ENCODE results near the gene MANSC1. TPM values are rescaled to one million over a fixed set of nuclear protein-coding genes. Genes with fewer than 3 reads are reported as not detected.
A peak's percentile ranks its signal among the peaks of the same experiment; 100 is the strongest.

Gene MANSC1
- total and polyA plus RNA-seq, 12 donors = 4.7 to 13.3 (median 10.3) TPM

DNA sequence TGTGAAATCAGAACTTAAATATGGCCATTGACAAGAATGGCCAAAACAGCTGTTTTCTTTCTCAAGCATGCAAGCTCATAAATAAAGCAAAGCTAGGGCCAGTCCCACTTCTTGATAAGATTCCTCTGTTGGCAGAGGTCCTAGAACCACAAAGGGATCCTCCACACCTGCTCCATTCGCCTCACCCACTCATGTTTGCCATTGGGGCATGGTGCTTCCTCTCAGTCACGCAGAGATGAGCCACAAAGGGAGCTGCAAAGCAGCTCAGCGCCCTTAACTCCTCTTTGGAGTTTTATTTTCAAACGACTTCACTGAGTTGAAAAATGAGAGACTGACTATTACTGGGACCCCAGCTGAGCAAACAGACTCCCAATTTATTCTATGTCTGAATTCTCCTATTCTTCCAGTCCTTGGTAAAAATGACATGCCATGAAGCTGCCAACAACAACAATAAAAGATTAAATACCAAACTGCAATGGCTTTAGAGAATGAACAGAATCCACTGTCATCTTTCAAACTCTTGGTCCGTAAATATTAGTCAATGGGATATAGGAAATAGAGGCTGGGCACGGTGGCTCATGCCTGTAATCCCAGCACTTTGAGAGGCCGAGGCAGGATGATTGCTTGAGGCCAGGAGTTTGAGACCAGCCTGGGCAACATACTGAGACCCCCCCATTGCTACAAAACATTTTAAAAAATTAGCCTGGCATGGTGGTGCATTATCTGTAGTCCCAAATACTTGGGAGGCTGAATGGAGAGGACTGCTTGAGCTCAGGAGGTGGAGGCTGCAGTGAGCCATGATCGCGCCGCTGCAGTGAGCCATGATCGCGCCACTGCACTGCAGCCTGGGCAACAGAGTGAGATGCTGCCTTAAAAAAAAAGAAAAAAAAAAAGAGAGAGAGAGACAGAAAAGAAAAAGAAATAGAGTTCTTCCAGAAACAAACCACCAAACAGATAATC, 16.4 kb downstream of the MANSC1 start:
- Histone ChIP-seq H3K36me3 (peaks cover 0 to 26% (median 0%) of the 10 kb centered on the region in 9 donors), H3K4me1 (peaks cover 0 to 26% (median 15%) of the 10 kb centered on the region in 9 donors), H3K9me3 (no peaks in the 10 kb centered on the region), H3K27ac (peak overlapping the region in 3 of 10 donors; percentile 19 to 45 (median 29)), H3K4me3 (no peak overlapping the region), H3K27me3 (no peaks in the 10 kb centered on the region)
- intact Hi-C loops (cut with DNase I) = loop anchor here in 8 of 10 donors (2.0 to 10.0 kb wide), 6 partner anchors 66 to 749 kb away; partner anchors contain the start of gene LRP6 (in 1 of the 8)
- 65 to 73% methylated on average over 12 of the region's 12 CpGs for WGBS, 2 donors
- no peak for DNase-seq
- ATAC-seq = peak in 2 of 8 donors; percentile 36 to 41
- TF ChIP-seq, protein P1, sequence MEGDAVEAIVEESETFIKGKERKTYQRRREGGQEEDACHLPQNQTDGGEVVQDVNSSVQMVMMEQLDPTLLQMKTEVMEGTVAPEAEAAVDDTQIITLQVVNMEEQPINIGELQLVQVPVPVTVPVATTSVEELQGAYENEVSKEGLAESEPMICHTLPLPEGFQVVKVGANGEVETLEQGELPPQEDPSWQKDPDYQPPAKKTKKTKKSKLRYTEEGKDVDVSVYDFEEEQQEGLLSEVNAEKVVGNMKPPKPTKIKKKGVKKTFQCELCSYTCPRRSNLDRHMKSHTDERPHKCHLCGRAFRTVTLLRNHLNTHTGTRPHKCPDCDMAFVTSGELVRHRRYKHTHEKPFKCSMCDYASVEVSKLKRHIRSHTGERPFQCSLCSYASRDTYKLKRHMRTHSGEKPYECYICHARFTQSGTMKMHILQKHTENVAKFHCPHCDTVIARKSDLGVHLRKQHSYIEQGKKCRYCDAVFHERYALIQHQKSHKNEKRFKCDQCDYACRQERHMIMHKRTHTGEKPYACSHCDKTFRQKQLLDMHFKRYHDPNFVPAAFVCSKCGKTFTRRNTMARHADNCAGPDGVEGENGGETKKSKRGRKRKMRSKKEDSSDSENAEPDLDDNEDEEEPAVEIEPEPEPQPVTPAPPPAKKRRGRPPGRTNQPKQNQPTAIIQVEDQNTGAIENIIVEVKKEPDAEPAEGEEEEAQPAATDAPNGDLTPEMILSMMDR (IDR thresholded peaks at IDR 0.05) = no peak

DNA sequence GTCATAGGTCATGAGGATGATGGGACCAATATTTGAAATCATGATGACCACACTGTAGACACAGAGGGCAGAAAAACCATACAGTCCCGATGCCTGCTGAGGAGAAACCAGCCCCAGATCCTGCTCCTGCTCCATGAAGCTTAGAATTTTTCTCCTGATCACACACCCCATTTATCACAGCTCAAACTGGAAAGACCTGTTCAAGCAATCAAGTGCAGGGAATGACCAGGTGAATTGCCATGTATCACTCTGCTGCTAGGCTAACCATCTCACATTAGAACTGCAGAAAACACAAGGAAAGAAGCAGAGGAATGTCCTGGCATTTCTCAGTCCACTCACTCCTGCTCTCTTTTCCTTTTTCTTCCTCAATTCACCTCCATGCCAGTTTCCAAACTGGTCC, 18.1 kb downstream of the MANSC1 start:
- no peak for ATAC-seq
- WGBS, 2 donors = 83 to 97% methylated on average over 1 of the region's 1 CpG
- H3K4me3 ChIP-seq = no peak overlapping the region
- H3K4me1 ChIP-seq = peaks cover 0 to 35% (median 23%) of the 10 kb centered on the region in 9 donors
- no peaks in the 10 kb centered on the region for H3K27me3 ChIP-seq
- no peak for DNase-seq
- H3K9me3 ChIP-seq = no peaks in the 10 kb centered on the region
- no peak overlapping the region for H3K27ac ChIP-seq
- TF ChIP-seq, protein P1 (IDR thresholded peaks at IDR 0.05) = no peak
- H3K36me3 ChIP-seq = peaks cover 0 to 20% (median 0%) of the 10 kb centered on the region in 9 donors
- intact Hi-C loops (cut with DNase I) = loop anchor here in 6 of 10 donors (2.0 to 10.0 kb wide), 5 partner anchors 65 to 747 kb away; partner anchors contain the start of gene LRP6 (in 1 of the 6)

DNA sequence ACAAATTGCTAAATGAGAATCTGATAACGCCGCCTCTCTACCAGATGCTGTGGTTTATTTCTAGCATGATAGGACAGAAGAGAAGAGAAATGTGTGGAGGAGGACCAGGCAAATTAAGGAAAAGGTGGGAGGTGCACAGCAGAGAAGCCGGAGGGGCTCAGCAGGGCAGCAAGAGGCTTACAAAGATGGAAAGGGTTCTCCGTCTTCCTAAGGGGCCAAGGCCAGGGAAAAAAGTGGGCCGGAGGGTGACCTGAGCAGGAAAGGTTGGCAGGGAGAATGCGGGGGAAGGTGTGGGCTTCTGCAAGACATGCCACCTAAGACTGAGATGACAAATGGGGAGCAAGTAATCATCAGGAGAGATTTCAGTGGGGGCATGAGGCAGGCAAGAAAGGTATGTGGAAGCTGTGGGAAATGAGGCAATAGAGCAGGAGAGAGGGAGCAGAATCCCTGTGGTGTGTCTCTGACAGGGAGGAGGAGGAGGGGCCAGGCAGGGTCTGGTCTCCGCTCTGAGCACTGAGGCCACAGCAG, 18.7 kb downstream of the MANSC1 start:
- Histone ChIP-seq H3K9me3 (no peaks in the 10 kb centered on the region), H3K4me1 (peaks cover 0 to 35% (median 23%) of the 10 kb centered on the region in 9 donors), H3K4me3 (no peak overlapping the region), H3K36me3 (peaks cover 0 to 19% (median 0%) of the 10 kb centered on the region in 9 donors), H3K27me3 (no peaks in the 10 kb centered on the region), H3K27ac (peak overlapping the region in 1 of 10 donors; percentile 23)
- 81 to 93% methylated on average over 7 of the region's 7 CpGs for WGBS, 2 donors
- ATAC-seq = no peak
- TF ChIP-seq, protein P1 (IDR thresholded peaks at IDR 0.05) = no peak
- intact Hi-C loops (cut with DNase I) = loop anchor here in 5 of 10 donors (5.0 to 10.0 kb wide), 4 partner anchors 64 to 747 kb away; partner anchors contain the start of gene LRP6 (in 1 of the 5)
- no peak for DNase-seq

DNA sequence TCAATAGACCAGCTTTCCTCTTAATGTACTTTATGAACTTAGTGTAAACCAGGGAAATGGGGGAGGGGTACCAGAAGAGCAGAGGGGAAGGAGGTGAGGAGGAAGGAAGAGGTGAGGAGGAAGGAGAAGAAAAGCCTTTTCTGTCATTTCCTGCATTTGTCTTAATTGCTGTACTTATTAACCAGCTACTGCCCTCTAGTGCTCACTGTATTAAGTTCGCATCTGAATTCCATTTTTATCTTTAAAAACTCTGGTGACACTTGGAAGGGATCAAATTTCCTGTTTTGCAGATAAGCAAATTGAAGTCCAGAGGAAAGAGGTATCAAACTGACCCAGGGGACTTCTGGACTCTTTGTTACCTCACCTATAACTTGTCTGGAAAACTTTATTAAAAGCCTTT, 22.2 kb downstream of the MANSC1 start:
- peak in 1 of 2 donors; percentile 34 for DNase-seq
- no peaks in the 10 kb centered on the region for H3K27me3 ChIP-seq
- H3K36me3 ChIP-seq = peaks cover 0 to 13% (median 0%) of the 10 kb centered on the region in 9 donors
- peaks cover 0 to 16% (median 5%) of the 10 kb centered on the region in 9 donors for H3K4me1 ChIP-seq
- no peaks in the 10 kb centered on the region for H3K9me3 ChIP-seq
- intact Hi-C loops (cut with DNase I) = loop anchor here in 6 of 10 donors (2.0 to 5.0 kb wide), 5 partner anchors 61 to 746 kb away; partner anchors contain the start of gene LRP6 (in 1 of the 6)
- H3K4me3 ChIP-seq = no peak overlapping the region
- WGBS, 2 donors = 4 to 5% methylated on average over 1 of the region's 1 CpG
- H3K27ac ChIP-seq = peak overlapping the region in 4 of 10 donors; percentile 40 to 49 (median 48)
- TF ChIP-seq, protein P1 (IDR thresholded peaks at IDR 0.05) = peak; percentile 50 to 81 (median 73)
- peak in 6 of 8 donors; percentile 46 to 64 (median 53) for ATAC-seq

All from heart right ventricle (tissue), 16 donors.